Mucosa of gallbladder (tissue), 1 donor: ENCODE data around the gene TULP4. TPM values are rescaled to one million over a fixed set of nuclear protein-coding genes. Genes with fewer than 3 reads are reported as not detected.
"Not testable (repeated sequence)": the region's sequence is repeated elsewhere in the genome, so short reads cannot be mapped to it uniquely, and the experiment has no call there.

ENCODE experiments used
- DNase-seq: peaks from one replicate; pipeline ENCODE4 v3.0.0-alpha.2; 2020; ENCODE audit warnings: low spot score
- total RNA-seq: library from RNA; stranded (reverse); gene quantifications from one replicate; pipeline ENCODE4 v1.2.1, GENCODE V29; 2021
- donor health status: DM: no; HTN: no; CAD: no.

The TULP4 gene
- total RNA-seq, 1 donor from 2014 or later = 93.0 TPM

DNA sequence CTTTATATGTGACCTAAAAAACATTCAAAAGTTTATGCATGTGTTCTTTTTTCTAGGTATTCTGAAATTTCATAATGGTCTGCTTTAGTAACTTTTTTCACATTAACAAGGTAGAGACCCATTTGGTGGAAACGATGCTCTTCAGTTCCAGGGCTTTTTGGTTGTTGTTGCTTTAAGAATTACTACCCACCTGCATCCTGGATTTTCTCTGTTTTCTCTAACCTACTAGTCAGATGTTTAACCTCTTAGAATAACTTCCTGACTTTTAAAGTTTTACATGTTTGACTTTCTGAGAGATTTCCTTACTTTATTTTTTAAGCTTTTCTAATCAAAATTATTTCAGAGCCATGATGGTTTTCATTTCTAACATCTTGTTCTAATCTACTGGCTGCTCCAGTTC lies 14.9 kb downstream of the TULP4 start:
- DNase-seq = no peak

- no peak for DNase-seq
These were observed 16.7 kb downstream of the TULP4 start for GRCh38 chr6:158328952-158329351.

DNA sequence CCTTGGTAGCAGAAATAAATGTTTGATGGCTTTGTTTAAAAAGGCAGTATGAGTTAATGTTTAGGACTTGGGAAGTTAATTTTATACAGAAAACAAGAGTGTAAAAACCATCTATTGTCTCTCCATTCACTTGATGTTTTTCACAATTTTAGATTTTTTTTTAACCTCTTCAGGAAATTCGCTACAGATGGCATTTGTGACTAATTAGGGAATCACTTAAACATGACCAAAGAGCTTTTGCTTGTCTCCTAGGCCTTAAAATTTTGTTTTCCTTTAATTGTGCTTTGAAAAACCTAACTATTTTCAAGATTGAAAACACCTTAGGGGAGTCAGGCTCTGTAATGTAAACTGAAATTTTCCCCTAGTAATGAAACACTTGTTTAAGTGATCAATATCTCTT lies 17.3 kb downstream of the TULP4 start:
- no peak for DNase-seq

- no peak for DNase-seq
These were observed 17.8 kb downstream of the TULP4 start for GRCh38 chr6:158330016-158330415.

DNA sequence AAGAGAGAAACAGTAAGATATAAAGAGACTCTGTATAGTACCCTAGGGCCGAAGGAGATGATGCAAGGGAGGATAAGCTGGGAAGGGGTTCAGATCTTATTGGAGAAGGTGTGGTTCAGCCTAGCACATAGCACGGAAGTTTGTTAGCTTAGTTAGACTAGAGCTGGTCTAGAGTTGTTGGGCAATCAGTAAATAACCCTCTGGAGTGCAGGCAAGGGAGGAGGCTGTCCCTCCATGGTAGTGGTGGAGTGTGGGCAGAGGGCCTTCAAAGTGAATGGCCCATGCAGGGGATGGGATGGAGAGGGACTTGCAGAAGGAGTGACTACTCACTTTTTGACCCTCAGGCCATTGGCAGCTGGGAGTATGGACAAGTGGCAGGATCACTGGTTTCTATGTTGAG lies 20.0 kb downstream of the TULP4 start:
- no peak for DNase-seq

DNA sequence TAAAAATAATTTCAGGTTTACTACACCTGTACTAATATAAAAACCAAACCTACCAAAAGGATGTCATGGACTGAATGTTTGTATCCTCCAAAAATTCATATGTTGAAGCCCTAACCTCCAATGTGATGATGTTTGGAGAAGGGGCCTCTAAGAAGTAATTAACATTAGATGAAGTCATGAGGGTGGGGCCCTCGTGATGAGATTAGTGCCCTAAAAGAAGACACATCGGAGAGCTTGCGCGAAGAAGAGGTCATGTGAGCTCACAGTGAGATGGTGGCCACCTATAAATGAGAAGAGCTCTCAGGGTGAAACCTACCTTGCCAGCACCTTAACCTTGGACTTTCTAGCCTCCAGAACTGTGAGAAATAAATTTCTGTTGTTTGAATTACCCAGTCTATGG lies 20.8 kb downstream of the TULP4 start:
- no peak for DNase-seq

DNA sequence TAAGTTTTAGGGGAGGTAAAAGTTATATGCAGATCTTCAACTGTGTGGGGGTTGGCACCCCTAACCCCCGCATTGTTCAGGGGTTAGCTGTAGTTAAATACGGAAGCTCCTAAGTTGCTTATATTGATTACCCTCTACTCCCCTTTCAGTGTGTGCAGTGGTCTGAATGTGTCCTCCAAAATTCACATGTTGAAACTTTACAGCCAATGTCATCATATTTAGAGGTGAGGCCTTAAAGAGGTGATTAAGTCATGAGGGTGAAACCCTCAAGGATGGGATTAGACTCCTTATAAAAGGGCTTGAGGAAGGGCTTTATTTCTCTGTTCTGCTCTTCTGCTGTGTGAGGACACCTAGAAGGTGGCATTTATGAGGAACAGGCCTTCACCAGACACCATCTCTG lies 22.3 kb downstream of the TULP4 start:
- no peak for DNase-seq

- DNase-seq = no peak
These were observed 25.1 kb downstream of the TULP4 start for GRCh38 chr6:158337332-158337731.

DNA sequence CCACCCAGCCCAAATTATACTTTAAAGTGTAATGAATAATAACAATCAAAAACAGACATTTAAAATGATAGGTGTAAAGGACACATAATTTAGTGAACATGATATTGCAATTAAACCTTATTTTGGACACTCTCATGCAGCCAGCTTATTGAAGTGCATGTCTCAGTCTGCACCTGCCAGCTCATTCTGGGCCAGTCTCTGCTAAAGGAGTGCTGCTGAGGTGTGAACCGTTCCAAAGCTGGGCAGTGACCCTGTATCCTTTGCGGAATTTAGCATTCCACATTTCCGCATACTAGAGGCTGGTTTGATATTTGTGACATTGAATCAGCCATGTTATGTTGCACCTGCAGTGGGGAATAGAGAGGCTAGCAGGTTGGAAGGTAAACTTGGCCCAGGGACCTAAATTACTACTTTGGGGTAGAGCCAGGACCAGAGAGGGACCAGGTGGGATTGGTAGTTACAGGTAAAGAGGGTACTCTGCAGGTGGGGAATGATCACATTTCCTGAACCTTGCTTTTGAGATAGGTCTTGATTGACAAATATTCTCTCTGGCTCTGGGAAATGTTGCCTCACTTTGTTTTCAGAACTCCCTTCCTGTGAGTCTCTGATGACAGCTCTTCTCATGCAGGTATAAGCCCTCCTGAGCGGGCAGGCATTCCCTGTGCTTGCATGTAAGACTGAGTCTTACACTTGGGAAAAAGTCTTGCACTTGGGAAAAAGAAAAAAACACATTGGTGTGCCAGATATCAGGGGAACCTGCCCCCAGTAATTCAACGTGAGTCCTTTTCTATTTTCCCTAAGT lies 26.2 kb downstream of the TULP4 start:
- no peak for DNase-seq

- not testable (repeated sequence) for DNase-seq
These were observed 26.9 kb downstream of the TULP4 start for GRCh38 chr6:158339197-158339596.

GRCh38 chr6:158340252-158340651 lies 28.0 kb downstream of the TULP4 start:
- no peak for DNase-seq

- no peak for DNase-seq
These were observed 32.3 kb downstream of the TULP4 start for GRCh38 chr6:158344534-158344933.

GRCh38 chr6:158345444-158345843 lies 33.2 kb downstream of the TULP4 start:
- not testable (repeated sequence) for DNase-seq

DNA sequence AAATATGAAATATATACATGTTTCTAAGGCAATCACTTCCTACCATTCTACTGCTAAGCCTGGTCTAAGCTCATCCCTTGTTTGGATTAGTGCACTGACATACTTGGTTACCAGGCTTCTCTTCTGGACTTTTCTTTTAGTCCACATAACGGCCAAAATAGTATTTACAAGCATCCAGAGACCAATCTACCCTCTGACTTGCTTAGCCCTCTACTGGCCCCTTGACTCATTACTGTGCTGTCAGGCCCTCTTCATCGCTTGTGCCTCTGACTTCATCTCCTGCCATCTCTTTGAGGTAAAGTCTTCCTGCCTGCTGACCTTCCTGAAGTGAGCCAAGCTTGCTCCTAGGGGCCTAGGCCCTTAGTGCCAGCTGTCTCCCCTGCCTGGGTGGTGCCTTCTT lies 35.1 kb downstream of the TULP4 start:
- no peak for DNase-seq

DNA sequence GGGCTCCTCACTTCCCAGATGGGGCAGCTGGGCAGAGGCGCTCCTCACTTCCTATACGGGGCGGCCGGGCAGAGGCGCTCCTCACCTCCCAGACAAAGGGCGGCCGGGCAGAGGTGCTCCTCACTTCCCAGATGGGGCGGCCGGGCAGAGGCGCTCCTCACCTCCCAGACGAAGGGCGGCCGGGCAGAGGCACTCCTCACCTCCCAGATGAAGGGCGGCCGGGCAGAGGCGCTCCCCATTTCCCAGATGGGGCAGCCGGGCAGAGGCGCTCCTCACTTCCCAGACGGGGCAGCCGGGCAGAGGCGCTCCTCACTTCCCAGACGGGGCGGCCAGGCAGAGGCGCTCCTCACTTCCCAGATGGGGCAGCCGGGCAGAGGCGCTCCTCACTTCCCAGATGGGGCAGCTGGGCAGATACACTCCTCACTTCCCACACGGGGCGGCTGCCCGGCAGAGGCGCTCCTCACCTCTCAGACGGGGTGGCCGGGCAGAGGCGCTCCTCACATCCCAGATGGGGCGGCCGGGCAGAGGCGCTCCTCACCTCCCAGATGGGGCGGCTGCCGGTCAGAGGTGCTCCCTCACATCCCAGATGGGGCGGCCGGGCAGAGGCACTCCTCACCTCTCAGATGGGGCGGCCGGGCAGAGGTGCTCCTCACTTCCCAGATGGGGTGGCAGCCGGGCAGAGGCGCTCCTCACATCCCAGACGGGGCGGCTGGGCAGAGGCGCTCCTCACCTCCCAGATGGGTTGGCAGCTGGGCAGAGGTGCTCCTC lies 36.7 kb downstream of the TULP4 start:
- DNase-seq = not testable (repeated sequence)

GRCh38 chr6:158349505-158350275 lies 37.4 kb downstream of the TULP4 start:
- DNase-seq = not testable (repeated sequence)

GRCh38 chr6:158350731-158351130 lies 38.5 kb downstream of the TULP4 start:
- not testable (repeated sequence) for DNase-seq

DNA sequence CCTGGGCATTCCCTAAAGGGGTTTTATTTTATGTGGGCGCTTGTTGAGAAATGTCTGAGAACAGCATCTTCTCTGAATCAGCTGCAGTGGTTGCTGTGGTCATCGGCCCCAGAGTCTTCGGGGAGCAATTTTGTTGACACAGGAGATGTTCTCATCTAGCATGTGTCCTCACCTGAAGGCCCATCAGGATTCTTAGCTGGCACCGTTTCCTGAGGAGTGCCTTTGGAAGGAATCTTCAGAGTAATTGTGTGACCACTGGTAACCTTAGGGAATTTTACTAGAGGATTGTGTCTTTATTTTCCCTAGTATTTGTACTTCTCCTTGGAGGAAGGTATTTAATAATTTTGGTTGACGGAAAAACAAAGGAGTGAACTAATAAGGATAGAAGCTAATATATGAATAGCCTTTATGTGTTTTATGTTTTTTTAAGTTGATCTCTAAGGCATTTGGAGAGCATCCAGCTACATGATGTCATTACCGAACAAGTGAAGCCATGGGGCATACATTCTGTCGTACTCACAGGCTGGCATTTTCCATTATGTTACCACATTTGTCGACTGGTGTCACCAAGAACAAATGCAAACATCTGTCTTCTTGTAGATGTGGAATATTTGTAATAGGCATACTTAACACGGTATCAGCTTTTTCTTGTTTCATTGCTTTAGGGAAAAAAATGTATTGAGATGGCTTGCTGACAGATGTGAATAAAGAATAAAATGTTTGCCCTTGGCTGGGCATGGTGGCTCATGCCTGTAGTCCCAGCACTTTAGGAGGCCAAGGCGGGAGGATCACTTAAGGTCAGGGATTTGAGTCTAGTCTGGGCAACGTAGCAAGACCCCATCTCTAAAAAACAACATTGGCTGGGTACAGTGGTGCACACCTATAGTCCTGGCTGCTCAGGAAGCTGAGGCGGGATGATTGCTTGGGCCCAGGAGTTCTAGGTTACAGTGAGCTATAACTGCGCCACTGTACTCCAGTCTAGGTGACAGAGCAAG lies 41.9 kb downstream of the TULP4 start:
- DNase-seq = no peak

GRCh38 chr6:158356586-158357546 lies 44.6 kb downstream of the TULP4 start:
- no peak for DNase-seq
